ENCODE measurements around the gene CMPK1.

- TF ChIP-seq, protein P1, sequence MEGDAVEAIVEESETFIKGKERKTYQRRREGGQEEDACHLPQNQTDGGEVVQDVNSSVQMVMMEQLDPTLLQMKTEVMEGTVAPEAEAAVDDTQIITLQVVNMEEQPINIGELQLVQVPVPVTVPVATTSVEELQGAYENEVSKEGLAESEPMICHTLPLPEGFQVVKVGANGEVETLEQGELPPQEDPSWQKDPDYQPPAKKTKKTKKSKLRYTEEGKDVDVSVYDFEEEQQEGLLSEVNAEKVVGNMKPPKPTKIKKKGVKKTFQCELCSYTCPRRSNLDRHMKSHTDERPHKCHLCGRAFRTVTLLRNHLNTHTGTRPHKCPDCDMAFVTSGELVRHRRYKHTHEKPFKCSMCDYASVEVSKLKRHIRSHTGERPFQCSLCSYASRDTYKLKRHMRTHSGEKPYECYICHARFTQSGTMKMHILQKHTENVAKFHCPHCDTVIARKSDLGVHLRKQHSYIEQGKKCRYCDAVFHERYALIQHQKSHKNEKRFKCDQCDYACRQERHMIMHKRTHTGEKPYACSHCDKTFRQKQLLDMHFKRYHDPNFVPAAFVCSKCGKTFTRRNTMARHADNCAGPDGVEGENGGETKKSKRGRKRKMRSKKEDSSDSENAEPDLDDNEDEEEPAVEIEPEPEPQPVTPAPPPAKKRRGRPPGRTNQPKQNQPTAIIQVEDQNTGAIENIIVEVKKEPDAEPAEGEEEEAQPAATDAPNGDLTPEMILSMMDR (IDR thresholded peaks at IDR 0.05; ENCODE audit: poor library complexity), result no peak
- no peak for TF ChIP-seq EZH2 (IDR thresholded peaks at IDR 0.05; ENCODE audit: borderline replicate concordance)
These were observed 4.6 kb upstream of the CMPK1 start for GRCh38 chr1:47328992-47329391.

All from hepatocyte (in vitro differentiated cells).